ENCODE measurements around the gene KLHL13. TPM values are rescaled to one million over a fixed set of nuclear protein-coding genes. Genes with fewer than 3 reads are reported as not detected.

KLHL13 gene
- total and polyA plus RNA-seq, 10 of the 15 experiments (the other 5 are each of a cell fraction or from before 2014, with no cell fraction given), result 8.2 to 34.1 (median 13.8) TPM

GRCh38 chrX:117973110-117973807 lies 143.4 kb downstream of the KLHL13 start (continued):
- TF ChIP-seq CUX1 (IDR thresholded peaks at IDR 0.05; ENCODE audit: insufficient replicate concordance, low read depth, low read length), result no peak
- no peak for TF ChIP-seq PRDM15 (CRISPR knock-in tag; IDR thresholded peaks at IDR 0.05)
- no peak for TF ChIP-seq EGR1 (IDR thresholded peaks at IDR 0.05; ENCODE audit: borderline replicate concordance in 1 of 2, low read depth in 2 of 2, low read length in 2 of 2)
- TF ChIP-seq ZNF687 (IDR thresholded peaks at IDR 0.05), result no peak
- no peak for TF ChIP-seq ZNF384 (IDR thresholded peaks at IDR 0.05; ENCODE audit: borderline replicate concordance, low read depth, low read length)
- TF ChIP-seq CHD2 (IDR thresholded peaks at IDR 0.05; ENCODE audit: borderline replicate concordance, low read depth, low read length), result no peak
- TF ChIP-seq ZNF592 (IDR thresholded peaks at IDR 0.05), result no peak
- no peak for TF ChIP-seq POLR2AphosphoS5 (IDR thresholded peaks at IDR 0.05; ENCODE audit: low read length)

Data from GM12878 (cell line).